IMR-90 (cell line): ENCODE measurements around the gene PERM1. TPM values are rescaled to one million over a fixed set of nuclear protein-coding genes. Genes with fewer than 3 reads are reported as not detected.

ENCODE experiments used
- ATAC-seq: fragments of 200-7000 bp; cut with Tn5 transposase; 2 replicates; pipeline ENCODE4 v1.9.1; 2020; ENCODE audit warnings: low read depth, mild to moderate bottlenecking, moderate library complexity
- BruUV-seq: library from RNA; stranded (reverse); fragments of 400-500 nt; replicated peaks from 2 replicates; lab custom pipeline; 2021; lab: Mats Ljungman, UMichigan
- CTCF ChIA-PET: fragments of 300-600 bp; formaldehyde crosslinking; extraction: SDS; loops from one replicate; lab custom pipeline; 2021; ENCODE audit warnings: antibody characterized with exemption; lab: Yijun Ruan, JAX
- POLR2A ChIA-PET: fragments of 300-600 bp; sonication (Branson Sonifier 250); formaldehyde crosslinking; loops from one replicate; lab custom pipeline; 2022; ENCODE audit warnings: antibody characterized with exemption; ENCODE audit not compliant: unreplicated experiment; lab: Charles Lee
- DNase-seq: peaks from one replicate; pipeline ENCODE4 v3.0.0; 2013
- H2AFZ ChIP-seq: replicated peaks from 2 replicates; pipeline ENCODE3; 2013; ENCODE audit warnings: low read length, mild to moderate bottlenecking; ENCODE audit not compliant: poor library complexity
- H2AK5ac ChIP-seq: 2 replicates; pipeline ENCODE4 v1.6.1; 2013; ENCODE audit warnings: low read depth, low read length, inconsistent platforms
- H2AK9ac ChIP-seq: replicated peaks from 2 replicates; pipeline ENCODE3; 2013; ENCODE audit warnings: mild to moderate bottlenecking, low read depth, low read length, moderate library complexity; ENCODE audit not compliant: poor library complexity
- H2BK120ac ChIP-seq: 2 replicates; pipeline ENCODE4 v1.6.1; 2013; ENCODE audit warnings: low read depth, low read length, inconsistent platforms
- H2BK15ac ChIP-seq: 3 replicates; pipeline ENCODE4 v1.6.1; 2013; ENCODE audit warnings: low read depth, low read length, inconsistent platforms
- H2BK20ac ChIP-seq: 2 replicates; pipeline ENCODE4 v1.6.1; 2013; ENCODE audit warnings: low read depth, mild to moderate bottlenecking, inconsistent platforms, low read length, moderate library complexity
- H2BK5ac ChIP-seq: 2 replicates; pipeline ENCODE4 v1.6.1; 2013; ENCODE audit warnings: mild to moderate bottlenecking, low read depth, low read length, inconsistent platforms; ENCODE audit not compliant: poor library complexity, severe bottlenecking
- H3K14ac ChIP-seq: replicated peaks from 2 replicates; pipeline ENCODE4 v1.6.1; 2013; ENCODE audit warnings: low read depth, low read length, inconsistent platforms
- H3K18ac ChIP-seq: 2 replicates; pipeline ENCODE4 v1.6.1; 2013; ENCODE audit warnings: low read depth, low read length, control low read depth
- H3K23ac ChIP-seq: 2 replicates; pipeline ENCODE4 v1.6.1; 2013; ENCODE audit warnings: low read depth, low read length, inconsistent platforms
- H3K27ac ChIP-seq: 2 replicates; pipeline ENCODE4 v1.5.1; 2013; ENCODE audit warnings: mild to moderate bottlenecking, control low read depth, low read length; ENCODE audit not compliant: insufficient read depth
- H3K27me3 ChIP-seq: 2 replicates; pipeline ENCODE4 v1.6.1; 2013; ENCODE audit warnings: low read length; ENCODE audit not compliant: control insufficient read depth, insufficient read depth
- H3K36me3 ChIP-seq: 2 replicates; pipeline ENCODE4 v1.6.1; 2013; ENCODE audit warnings: low read length, mixed read lengths; ENCODE audit not compliant: control insufficient read depth, insufficient read depth
- H3K4ac ChIP-seq: 2 replicates; pipeline ENCODE4 v1.6.1; 2013; ENCODE audit warnings: low read depth, low read length, inconsistent platforms
- H3K4me1 ChIP-seq: 2 replicates; pipeline ENCODE4 v1.6.1; 2013; ENCODE audit warnings: low read length, mixed read lengths; ENCODE audit not compliant: control insufficient read depth, insufficient read depth
- H3K4me2 ChIP-seq: 2 replicates; pipeline ENCODE4 v1.6.1; 2013; ENCODE audit warnings: low read depth, mild to moderate bottlenecking, control low read depth, low read length, moderate library complexity
- H3K4me3 ChIP-seq: 2 replicates; pipeline ENCODE4 v1.5.1; 2013; ENCODE audit warnings: low read depth, mild to moderate bottlenecking, control low read depth, low read length, moderate library complexity; ENCODE audit not compliant: insufficient read depth
- H3K56ac ChIP-seq: 2 replicates; pipeline ENCODE4 v1.6.1; 2013; ENCODE audit warnings: low read length, inconsistent platforms; ENCODE audit not compliant: insufficient read depth; ENCODE audit errors: extremely low read depth
- H3K79me1 ChIP-seq, 2 experiments: 2 replicates each; pipeline ENCODE4 v1.6.1; 2013; ENCODE audit warnings: low read length in 2 of 2, inconsistent platforms in 1 of 2, low read depth in 1 of 2
- H3K9ac ChIP-seq: 2 replicates; pipeline ENCODE4 v1.6.1; 2013; ENCODE audit warnings: low read depth, low read length, control low read depth
- H3K9me1 ChIP-seq: 2 replicates; pipeline ENCODE4 v1.6.1; 2013; ENCODE audit warnings: low read length, inconsistent platforms; ENCODE audit not compliant: insufficient read depth
- H3K9me3 ChIP-seq: 2 replicates; pipeline ENCODE4 v1.6.1; 2013; ENCODE audit warnings: low read length; ENCODE audit not compliant: control insufficient read depth, insufficient read depth
- H4K20me1 ChIP-seq: 2 replicates; pipeline ENCODE4 v1.6.1; 2013; ENCODE audit warnings: low read length, inconsistent platforms; ENCODE audit not compliant: insufficient read depth
- H4K5ac ChIP-seq: 2 replicates; pipeline ENCODE4 v1.6.1; 2013; ENCODE audit warnings: mild to moderate bottlenecking, low read depth, low read length, control low read depth
- H4K8ac ChIP-seq, 2 experiments: 2 replicates each; pipeline ENCODE4 v1.6.1; 2013; ENCODE audit warnings: low read depth in 2 of 2, low read length in 2 of 2, control low read depth in 1 of 2, inconsistent platforms in 1 of 2
- H4K91ac ChIP-seq: 2 replicates; pipeline ENCODE4 v1.6.1; 2013; ENCODE audit warnings: low read depth, low read length, inconsistent platforms; ENCODE audit not compliant: insufficient read depth
- BHLHE40 ChIP-seq: fragments of 150-350 bp; IDR thresholded peaks from 2 replicates; pipeline ENCODE4 v1.6.1; 2016; ENCODE audit warnings: mild to moderate bottlenecking, low read depth, low read length
- CHD1 ChIP-seq: IDR thresholded peaks from 2 replicates; pipeline ENCODE4 v1.6.1; 2012; ENCODE audit warnings: low read depth, low read length, improper control_type of control experiment
- CTCF ChIP-seq: conservative IDR thresholded peaks from 2 replicates; pipeline ENCODE4 v1.5.1; 2012; ENCODE audit warnings: mild to moderate bottlenecking, low read depth, low read length, improper control_type of control experiment
- ELK1 ChIP-seq: fragments of 150-350 bp; IDR thresholded peaks from 2 replicates; pipeline ENCODE4 v1.6.1; 2016; ENCODE audit warnings: low read depth, mild to moderate bottlenecking, low read length, moderate library complexity, borderline replicate concordance
- FOS ChIP-seq: fragments of 150-350 bp; IDR thresholded peaks from 2 replicates; pipeline ENCODE4 v1.6.1; 2016; ENCODE audit warnings: low read depth, low read length
- MAZ ChIP-seq: IDR thresholded peaks from 2 replicates; pipeline ENCODE4 v1.6.1; 2012; ENCODE audit warnings: low read depth, mild to moderate bottlenecking, low read length, improper control_type of control experiment, moderate library complexity, borderline replicate concordance
- MXI1 ChIP-seq: IDR thresholded peaks from 2 replicates; pipeline ENCODE4 v1.6.1; 2012; ENCODE audit warnings: low read depth, mild to moderate bottlenecking, low read length, moderate library complexity, borderline replicate concordance
- NFE2L2 ChIP-seq: fragments of 150-350 bp; IDR thresholded peaks from 2 replicates; pipeline ENCODE4 v1.6.1; 2016; ENCODE audit warnings: low read depth, mild to moderate bottlenecking, low read length
- POLR2A ChIP-seq: IDR thresholded peaks from 2 replicates; pipeline ENCODE4 v1.6.1; 2012; ENCODE audit warnings: mild to moderate bottlenecking, low read depth, low read length
- RFX5 ChIP-seq: IDR thresholded peaks from 2 replicates; pipeline ENCODE4 v1.8.0; 2012; ENCODE audit warnings: low read depth, mild to moderate bottlenecking, low read length, moderate library complexity
- SMC3 ChIP-seq: fragments of 150-350 bp; IDR thresholded peaks from 2 replicates; pipeline ENCODE4 v1.6.1; 2016; ENCODE audit warnings: low read depth, mild to moderate bottlenecking, antibody characterized with exemption, low read length, moderate library complexity
- WGBS, 2 experiments: methylation state at CpG; one replicate each; pipeline versions ENCODE4 v1.1.5 to v1.1.7; 2013; ENCODE audit warnings: missing lambda C conversion rate in 2 of 2; ENCODE audit not compliant: insufficient read length in 1 of 2; ENCODE audit errors: extremely low coverage in 2 of 2; 5-methylcytosine and 5-hydroxymethylcytosine counted together
- dilution Hi-C: fragments of 300-500 bp; cut with HindIII; formaldehyde crosslinking; loops from one replicate; pipeline ENCODE4 v1.14.3; 2018; ENCODE audit warnings: low sequenced_read_pairs; ENCODE audit not compliant: unreplicated experiment
- in situ Hi-C: fragments of 300-500 bp; cut with MboI; formaldehyde crosslinking; loops from 3 replicates; pipeline ENCODE4 v1.14.3; 2019; ENCODE audit warnings: low sequenced_read_pairs, inconsistent platforms, mixed read lengths
- intact Hi-C: fragments of 100-400 bp; cut with micrococcal nuclease; formaldehyde crosslinking; loops from 2 replicates; pipeline ENCODE4 v1.10.0; 2022
- polyA plus RNA-seq, 3 experiments: library from polyadenylated mRNA; depleted of rRNA; stranded (reverse); fragments of >200 nt; gene quantifications; 2 replicates each; pipeline ENCODE4 v1.2.3, GENCODE V29; 2012; ENCODE audit warnings: low replicate concordance in 1 of 3
- total RNA-seq: library from RNA; depleted of rRNA; stranded (reverse); fragments of >200 nt; gene quantifications from 2 replicates; pipeline ENCODE4 v1.2.3, GENCODE V29; 2012

PERM1 gene
- total and polyA plus RNA-seq, 2 of the 4 experiments (the other 2 are of a cell fraction): not detected

GRCh38 chr1:970242-970972 lies 11.5 kb downstream of the PERM1 start (continued):
- TF ChIP-seq NFE2L2: no peak

GRCh38 chr1:969260-969855 lies 12.5 kb downstream of the PERM1 start:
- H3K18ac ChIP-seq: no peak overlapping the region
- no peaks in the 10 kb centered on the region; the same call in 1 of the 2 replicates for H4K20me1 ChIP-seq
- TF ChIP-seq MAZ: no peak
- TF ChIP-seq BHLHE40: no peak
- TF ChIP-seq FOS: no peak
- TF ChIP-seq NFE2L2: no peak
- TF ChIP-seq ELK1: no peak
- TF ChIP-seq RFX5: no peak
- no peak for TF ChIP-seq CHD1
- TF ChIP-seq MXI1: no peak
- TF ChIP-seq POLR2A: no peak
- no peak for TF ChIP-seq SMC3
- no peak for TF ChIP-seq CTCF
- H4K5ac ChIP-seq: no peak overlapping the region
- no peak overlapping the region for H2AFZ ChIP-seq
- no peak overlapping the region for H3K9ac ChIP-seq
- POLR2A ChIA-PET: no interaction called here
- intact Hi-C loops: no loop called here
- no peak overlapping the region for H3K56ac ChIP-seq
- in situ Hi-C loops: no loop called here
- H2BK5ac ChIP-seq: no peak overlapping the region
- peaks cover 5% of the 10 kb centered on the region; the same call in 1 of the 2 replicates for H3K27me3 ChIP-seq
- no peak overlapping the region for H2AK5ac ChIP-seq
- ATAC-seq: no peak
- peaks cover 0 to 10% of the 10 kb centered on the region in 2 experiments; a peak in 1 of 4 replicates for H3K79me1 ChIP-seq
- WGBS, 2 experiments: 92% methylated on average over 13 of the region's 15 CpGs; no CpG with 5 or more reads in 1 of the 2 experiments
- no peak overlapping the region for H3K4ac ChIP-seq
- no peak overlapping the region for H2BK120ac ChIP-seq
- peaks cover 4% of the 10 kb centered on the region for H3K36me3 ChIP-seq
- no peak overlapping the region for H2AK9ac ChIP-seq
- CTCF ChIA-PET: no interaction called here
- dilution Hi-C loops: no loop called here
- no peak overlapping the region for H4K8ac ChIP-seq
- no peaks in the 10 kb centered on the region for H3K9me3 ChIP-seq
- no peak for DNase-seq
- H3K4me3 ChIP-seq: no peak overlapping the region
- no peak overlapping the region for H3K14ac ChIP-seq
- no TSS peak for BruUV-seq
- H3K9me1 ChIP-seq: peaks cover 6% of the 10 kb centered on the region
- no peak overlapping the region for H2BK15ac ChIP-seq
- no peak overlapping the region for H3K23ac ChIP-seq
- no peak overlapping the region for H3K4me2 ChIP-seq
- H3K4me1 ChIP-seq: peaks cover 6% of the 10 kb centered on the region; the same call in 1 of the 2 replicates
- no peak overlapping the region for H2BK20ac ChIP-seq
- H3K27ac ChIP-seq: no peak overlapping the region
- no peak overlapping the region for H4K91ac ChIP-seq
